ENCODE results near the gene PDE6H. TPM values are rescaled to one million over a fixed set of nuclear protein-coding genes. Genes with fewer than 3 reads are reported as not detected.

The PDE6H gene
- not detected in 2 replicates for total RNA-seq

GRCh38 chr12:14972816-14973215 lies at the start of gene PDE6H:
Gene PDE6H (plus strand): TSS chr12:14973042. CDS start chr12:14978013, 4,971 bp downstream.
- no peak for DNase-seq (ENCODE audit: low read depth)

GRCh38 chr12:14923944-14924343 lies 48.9 kb upstream of the PDE6H start:
- DNase-seq (ENCODE audit: low read depth) = no peak

GRCh38 chr12:14924541-14924940 lies 48.3 kb upstream of the PDE6H start:
- DNase-seq (ENCODE audit: low read depth) = no peak

- DNase-seq (ENCODE audit: low read depth) = no peak
Measured at GRCh38 chr12:14927267-14927666, 45.6 kb upstream of the PDE6H start.

- DNase-seq (ENCODE audit: low read depth) = no peak
Measured at GRCh38 chr12:14928931-14929330, 43.9 kb upstream of the PDE6H start.

- DNase-seq (ENCODE audit: low read depth) = no peak
Measured at GRCh38 chr12:14930299-14930698, 42.5 kb upstream of the PDE6H start.

- no peak for DNase-seq (ENCODE audit: low read depth)
Measured at GRCh38 chr12:14931359-14931758, 41.5 kb upstream of the PDE6H start.

- no peak for DNase-seq (ENCODE audit: low read depth)
Measured at GRCh38 chr12:14931791-14932560, 40.9 kb upstream of the PDE6H start.

- DNase-seq (ENCODE audit: low read depth) = peak; percentile 56
Measured at GRCh38 chr12:14934511-14934910, 38.3 kb upstream of the PDE6H start.

- DNase-seq (ENCODE audit: low read depth) = peak; percentile 94
Measured at GRCh38 chr12:14935031-14935430, 37.8 kb upstream of the PDE6H start.

GRCh38 chr12:14936224-14936861 lies 36.5 kb upstream of the PDE6H start:
- no peak for DNase-seq (ENCODE audit: low read depth)

- DNase-seq (ENCODE audit: low read depth) = no peak
Measured at GRCh38 chr12:14937014-14937413, 35.8 kb upstream of the PDE6H start.

- DNase-seq (ENCODE audit: low read depth) = no peak
Measured at GRCh38 chr12:14937689-14938088, 35.2 kb upstream of the PDE6H start.

GRCh38 chr12:14938301-14938700 lies 34.5 kb upstream of the PDE6H start, which contains the start of gene ERP27:
Gene ERP27 (minus strand): TSS chr12:14938537. CDS start chr12:14938508, 29 bp downstream.
- DNase-seq (ENCODE audit: low read depth) = no peak

GRCh38 chr12:14941369-14941768 lies 31.5 kb upstream of the PDE6H start:
- DNase-seq (ENCODE audit: low read depth) = no peak

GRCh38 chr12:14942196-14942931 lies 30.5 kb upstream of the PDE6H start:
- DNase-seq (ENCODE audit: low read depth) = no peak

GRCh38 chr12:14946162-14946561 lies 26.7 kb upstream of the PDE6H start:
- DNase-seq (ENCODE audit: low read depth) = no peak

GRCh38 chr12:14946861-14947260 lies 26.0 kb upstream of the PDE6H start:
- DNase-seq (ENCODE audit: low read depth) = no peak

GRCh38 chr12:14948672-14949071 lies 24.2 kb upstream of the PDE6H start:
- DNase-seq (ENCODE audit: low read depth) = peak; percentile 97

- DNase-seq (ENCODE audit: low read depth) = no peak
Measured at GRCh38 chr12:14949631-14950030, 23.2 kb upstream of the PDE6H start.

GRCh38 chr12:14950421-14950820 lies 22.4 kb upstream of the PDE6H start:
- DNase-seq (ENCODE audit: low read depth) = no peak

- DNase-seq (ENCODE audit: low read depth) = peak; percentile 81
Measured at GRCh38 chr12:14950982-14951746, 21.7 kb upstream of the PDE6H start.
